GM21786 (cell line): Measurements from ENCODE around the gene BOD1.

ENCODE experiments used
- ATAC-seq: cut with Tn5 transposase; IDR thresholded peaks from one replicate; pipeline ENCODE4 v1.9.1; 2021; ENCODE audit not compliant: unreplicated experiment

Gene BOD1

GRCh38 chr5:173581408-173582215 is 34.8 kb downstream of the BOD1 start:
- ATAC-seq, result no peak

DNA sequence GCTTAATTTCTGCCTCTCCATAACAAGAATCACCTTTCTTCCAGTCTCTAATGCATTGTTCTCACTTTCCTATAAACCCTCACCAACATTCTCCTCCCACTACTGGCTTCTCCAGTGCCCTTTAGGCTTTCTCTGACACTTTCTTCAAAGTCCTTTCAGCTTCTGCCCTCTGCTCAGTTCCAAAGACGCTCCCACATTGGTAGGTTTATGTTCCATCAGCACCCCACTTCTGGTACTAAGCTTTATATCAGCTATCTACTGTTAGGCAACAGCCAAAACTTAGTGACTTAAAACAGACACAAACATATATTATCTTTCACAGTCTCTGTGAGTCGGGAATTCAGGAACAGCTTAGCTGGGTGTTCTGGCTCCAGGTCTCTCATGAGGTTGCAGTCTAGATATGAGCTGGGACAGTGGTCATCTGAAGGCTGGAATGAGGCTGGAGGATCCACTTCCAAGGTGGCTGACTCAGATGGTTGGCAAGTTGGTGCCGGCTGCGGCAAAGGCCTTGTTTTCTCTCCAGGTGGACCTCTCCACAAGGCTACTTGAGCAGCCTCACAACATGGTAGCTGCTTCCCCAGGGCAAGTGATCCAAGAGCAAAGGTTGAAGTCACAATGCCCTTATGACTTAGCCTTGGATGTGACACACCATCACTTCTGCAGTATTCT is 37.4 kb downstream of the BOD1 start:
- ATAC-seq, result no peak

DNA sequence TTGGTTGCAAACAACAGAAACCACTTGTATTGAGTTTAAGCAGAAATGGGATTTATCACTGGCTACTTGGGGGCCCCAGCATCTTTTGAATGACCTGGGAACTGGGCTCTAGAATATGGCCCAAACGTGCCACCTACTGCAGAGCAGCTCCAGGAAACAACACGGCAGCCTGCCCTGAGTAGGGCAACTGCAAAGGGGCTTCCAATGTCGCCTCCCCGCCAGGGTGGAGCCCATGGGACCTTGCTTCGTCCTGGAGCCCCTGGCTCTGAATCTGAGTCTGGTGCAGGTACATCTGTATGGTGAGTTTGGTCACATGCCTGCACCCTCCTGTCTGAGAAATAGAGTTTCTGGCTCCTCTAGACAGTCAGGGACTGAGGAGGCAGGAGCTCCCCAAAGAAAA is 38.6 kb downstream of the BOD1 start:
- no peak for ATAC-seq

DNA sequence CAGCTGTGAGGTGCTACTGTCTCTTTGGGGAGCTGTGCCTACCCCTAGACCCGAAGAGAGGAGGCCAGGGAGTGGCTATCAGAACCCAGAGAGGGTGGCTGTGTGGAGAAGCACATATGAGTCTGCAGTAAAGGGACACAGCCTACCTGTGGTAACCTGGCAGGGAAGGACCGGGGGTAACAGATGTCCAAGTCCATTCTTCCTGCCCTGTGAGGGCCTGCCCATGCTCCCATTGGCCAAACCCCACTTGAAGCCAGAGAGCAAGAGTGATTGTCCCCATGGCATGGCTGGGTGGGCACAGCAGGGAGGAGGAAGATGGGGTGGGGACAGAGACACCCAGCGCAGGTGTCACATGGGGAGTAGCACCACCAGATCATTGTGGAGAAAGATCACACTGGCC is 39.3 kb downstream of the BOD1 start:
- no peak for ATAC-seq

- ATAC-seq, result no peak
Measured at GRCh38 chr5:173575985-173576384, 40.5 kb downstream of the BOD1 start.

- ATAC-seq, result no peak
Measured at GRCh38 chr5:173574983-173575382, 41.5 kb downstream of the BOD1 start.

DNA sequence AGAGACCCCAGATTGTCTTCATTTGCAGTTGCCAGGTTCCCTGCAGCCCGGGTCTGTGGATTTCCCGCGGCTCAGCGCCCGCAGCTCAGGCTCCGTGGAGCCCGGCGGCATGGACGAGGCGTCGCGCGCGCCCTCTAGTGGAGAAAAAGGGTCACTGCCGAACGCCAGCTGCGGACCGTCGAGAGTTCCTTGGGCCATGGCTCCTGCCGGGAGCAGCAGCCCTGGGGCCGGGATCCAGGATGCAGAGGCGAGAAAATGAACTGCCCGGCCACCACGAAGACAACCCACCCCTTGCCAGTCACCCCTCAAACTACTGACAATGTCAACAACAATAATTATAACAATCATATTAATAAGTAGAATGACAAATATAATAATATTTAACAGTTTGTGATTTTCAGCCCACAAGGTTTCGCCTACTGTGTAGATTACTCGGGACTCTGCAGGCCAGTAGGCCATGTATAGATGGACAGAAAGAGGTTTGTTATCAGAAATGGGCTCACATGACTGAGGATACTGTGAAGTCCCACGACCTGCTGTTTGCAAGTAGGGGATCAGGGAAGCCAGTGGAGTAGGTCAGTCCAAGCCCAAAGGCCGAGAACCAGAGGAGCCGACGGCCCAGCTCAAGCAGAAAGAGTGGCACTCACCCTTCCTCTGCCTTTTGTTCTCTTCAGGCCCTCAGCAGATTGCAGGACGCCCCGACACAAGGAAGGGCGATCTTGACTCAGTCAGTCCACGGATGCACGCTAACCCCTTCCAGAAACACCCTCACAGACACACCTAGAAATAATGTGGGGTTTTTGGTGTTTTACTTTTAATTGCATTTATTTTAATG is 43.1 kb downstream of the BOD1 start:
- ATAC-seq, result peak; percentile 65

DNA sequence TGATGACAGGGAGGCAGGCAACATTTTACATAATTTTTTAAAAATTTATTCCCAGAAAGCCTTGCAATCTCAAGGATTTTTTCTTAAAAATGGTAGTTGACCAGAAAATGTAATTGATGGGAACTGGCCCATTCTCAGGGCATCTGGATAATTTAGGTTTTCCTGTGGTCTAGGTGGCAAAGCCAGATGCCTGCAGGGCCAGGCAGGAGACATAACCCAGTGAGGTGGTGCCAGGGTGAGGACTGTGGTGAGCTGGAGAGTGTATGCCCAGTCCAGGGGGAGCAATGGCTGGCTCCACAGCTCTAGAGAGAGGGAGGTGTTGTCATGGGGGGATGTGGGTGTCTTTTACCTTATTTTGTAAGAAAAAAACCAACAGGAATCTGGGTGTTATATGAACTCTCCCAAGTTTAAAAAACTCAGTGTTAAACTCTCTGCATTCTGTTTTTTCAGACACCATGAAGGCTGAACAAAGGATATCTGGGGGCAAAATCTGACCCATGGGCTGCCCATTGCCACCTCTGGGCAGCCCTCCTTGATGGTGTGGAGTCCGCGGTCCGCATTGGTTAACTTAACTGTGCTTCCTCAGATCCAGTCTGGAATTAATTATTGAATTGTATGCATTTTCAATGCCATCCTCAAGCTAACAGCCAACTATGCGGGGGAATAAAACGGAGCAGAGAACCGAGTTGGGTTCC is 43.9 kb downstream of the BOD1 start:
- ATAC-seq, result no peak

GRCh38 chr5:173570321-173571090 is 45.9 kb downstream of the BOD1 start:
- no peak for ATAC-seq

- no peak for ATAC-seq
Measured at GRCh38 chr5:173568703-173569102, 47.7 kb downstream of the BOD1 start.

DNA sequence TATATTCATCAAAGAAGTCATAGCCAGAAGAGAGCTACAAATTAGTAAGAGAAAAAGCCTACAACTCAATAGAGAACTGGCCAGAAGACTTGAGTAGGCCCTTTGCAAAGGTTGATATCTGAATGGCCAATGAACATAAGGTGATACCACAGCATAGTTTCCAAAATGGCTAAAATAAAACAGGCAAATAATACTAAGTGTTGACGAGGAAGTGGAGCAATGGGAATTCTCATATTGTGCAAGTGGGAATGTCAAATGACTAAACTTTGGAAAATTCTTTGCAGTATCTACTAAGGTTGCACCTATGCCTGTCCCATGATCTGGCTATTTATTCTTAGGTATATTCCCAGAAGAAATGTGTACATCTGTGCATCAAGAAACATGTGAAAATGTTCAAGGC is 48.3 kb downstream of the BOD1 start:
- ATAC-seq, result no peak

DNA sequence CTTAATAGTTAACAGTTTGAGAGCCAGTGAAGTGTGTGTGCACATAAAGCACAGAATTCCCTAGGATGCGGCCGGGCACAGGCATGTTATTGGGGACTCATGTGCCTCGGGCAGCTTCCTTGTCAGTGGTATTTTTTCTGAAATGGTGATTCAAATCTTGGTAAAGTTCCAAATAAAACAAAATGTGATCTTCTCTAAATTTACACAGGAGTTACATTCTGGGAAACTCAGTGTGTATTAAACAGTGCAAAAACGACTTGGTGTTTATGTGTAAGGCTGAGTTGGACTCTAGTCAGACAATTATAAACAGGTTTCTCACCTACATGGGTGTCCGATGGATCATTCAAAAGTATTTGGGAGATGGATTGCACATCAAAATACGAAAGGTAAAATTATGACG is 48.9 kb downstream of the BOD1 start:
- no peak for ATAC-seq

DNA sequence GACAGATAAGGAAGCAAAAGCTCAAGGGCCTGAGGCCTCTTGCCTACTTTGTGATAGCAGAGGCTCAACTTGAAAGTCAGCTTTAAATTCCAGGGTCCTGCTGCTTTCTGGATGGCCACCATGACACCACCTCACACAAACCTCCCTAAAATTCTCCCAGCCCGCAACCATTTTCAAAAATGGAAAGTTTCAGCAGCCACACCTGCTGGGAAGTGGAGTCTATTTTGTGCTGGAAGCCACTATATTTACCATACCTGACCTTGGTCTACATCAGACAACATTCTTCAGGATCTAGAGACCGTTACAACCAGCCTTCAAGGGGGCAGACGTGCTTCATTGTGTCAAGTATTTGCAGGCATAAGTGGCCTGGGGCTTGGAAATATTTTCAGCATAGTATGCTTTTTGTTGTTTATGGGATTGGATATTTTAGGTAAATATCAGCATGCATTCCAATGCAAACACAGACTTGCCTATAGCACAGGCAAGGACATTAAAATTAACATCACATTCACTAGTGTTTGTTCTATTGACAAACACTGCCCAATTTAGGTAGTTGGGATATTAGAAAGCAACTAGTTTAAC is 50.9 kb downstream of the BOD1 start:
- ATAC-seq, result no peak

- ATAC-seq, result no peak
Measured at GRCh38 chr5:173564106-173564505, 52.3 kb downstream of the BOD1 start.

DNA sequence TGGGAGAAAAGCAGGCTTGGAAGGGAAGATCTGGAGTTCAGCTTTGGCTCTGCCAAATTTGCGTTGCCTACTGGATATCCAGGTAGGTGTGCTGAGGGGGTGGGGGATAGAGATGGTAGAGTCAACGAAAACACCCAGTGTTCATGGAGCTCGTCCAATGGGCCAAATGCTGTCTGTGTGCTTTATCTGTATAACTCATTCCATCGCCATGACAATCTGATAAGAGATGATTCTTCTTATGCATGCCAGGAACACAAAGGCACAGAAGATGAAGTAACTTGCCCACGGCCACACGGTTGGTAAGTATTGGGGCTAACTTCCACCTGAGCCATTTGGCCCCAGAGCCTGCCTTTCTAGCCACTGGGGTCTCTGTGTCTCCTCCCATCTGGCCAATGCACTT is 53.2 kb downstream of the BOD1 start:
- no peak for ATAC-seq

DNA sequence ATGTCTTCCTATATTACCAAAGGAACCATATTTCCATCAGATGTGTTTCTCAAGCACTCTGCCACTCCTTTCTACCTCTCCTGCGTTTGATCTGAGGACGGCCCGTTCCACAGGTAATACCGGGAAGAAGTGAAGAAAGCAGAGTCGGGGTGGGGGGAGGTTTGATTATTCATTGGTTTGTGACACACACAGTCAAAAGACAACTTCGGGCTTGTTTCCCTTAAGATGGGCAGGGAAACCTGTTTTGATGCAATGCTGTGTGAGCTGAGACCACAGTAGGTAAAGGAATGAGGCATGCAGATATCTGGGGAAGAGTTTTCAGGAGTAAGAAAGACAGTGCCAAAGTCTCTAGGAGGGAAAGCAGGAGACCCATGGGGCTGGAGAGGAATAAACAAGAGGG is 54.0 kb downstream of the BOD1 start:
- no peak for ATAC-seq
